Muscle layer of colon (tissue), 2 donors: Measurements from ENCODE around the gene MAN1C1.
A peak's percentile ranks its signal among the peaks of the same experiment; 100 is the strongest.

Experiments
- H3K27ac ChIP-seq: one replicate; pipeline ENCODE4 v1.7.0; 2013; ENCODE audit warnings: low read depth, mild to moderate bottlenecking, low read length, moderate library complexity
- H3K27me3 ChIP-seq, 2 donors: one replicate each; pipeline ENCODE4 v1.7.0; 2013; ENCODE audit warnings: low read length in 2 of 2, mild to moderate bottlenecking in 2 of 2; ENCODE audit not compliant: insufficient read depth in 2 of 2, control insufficient read depth in 1 of 2
- H3K36me3 ChIP-seq: one replicate; pipeline ENCODE4 v1.7.0; 2013; ENCODE audit warnings: mild to moderate bottlenecking, low read length; ENCODE audit not compliant: insufficient read depth
- H3K4me1 ChIP-seq: one replicate; pipeline ENCODE4 v1.7.0; 2013; ENCODE audit warnings: mild to moderate bottlenecking, low read length; ENCODE audit not compliant: insufficient read depth
- H3K4me3 ChIP-seq, 2 donors: one replicate each; pipeline ENCODE4 v1.7.0; 2013; ENCODE audit warnings: low read length in 2 of 2, low read depth in 1 of 2, mild to moderate bottlenecking in 1 of 2, moderate library complexity in 1 of 2
- H3K9ac ChIP-seq: one replicate; pipeline ENCODE4 v1.7.0; 2013; ENCODE audit warnings: low read length
- H3K9me3 ChIP-seq: one replicate; pipeline ENCODE4 v1.7.0; 2013; ENCODE audit warnings: mild to moderate bottlenecking, low read length
- donor health status: abdominal sarcoma.
- donor health status: Adenocarcinoma of cecum.

MAN1C1 gene

DNA sequence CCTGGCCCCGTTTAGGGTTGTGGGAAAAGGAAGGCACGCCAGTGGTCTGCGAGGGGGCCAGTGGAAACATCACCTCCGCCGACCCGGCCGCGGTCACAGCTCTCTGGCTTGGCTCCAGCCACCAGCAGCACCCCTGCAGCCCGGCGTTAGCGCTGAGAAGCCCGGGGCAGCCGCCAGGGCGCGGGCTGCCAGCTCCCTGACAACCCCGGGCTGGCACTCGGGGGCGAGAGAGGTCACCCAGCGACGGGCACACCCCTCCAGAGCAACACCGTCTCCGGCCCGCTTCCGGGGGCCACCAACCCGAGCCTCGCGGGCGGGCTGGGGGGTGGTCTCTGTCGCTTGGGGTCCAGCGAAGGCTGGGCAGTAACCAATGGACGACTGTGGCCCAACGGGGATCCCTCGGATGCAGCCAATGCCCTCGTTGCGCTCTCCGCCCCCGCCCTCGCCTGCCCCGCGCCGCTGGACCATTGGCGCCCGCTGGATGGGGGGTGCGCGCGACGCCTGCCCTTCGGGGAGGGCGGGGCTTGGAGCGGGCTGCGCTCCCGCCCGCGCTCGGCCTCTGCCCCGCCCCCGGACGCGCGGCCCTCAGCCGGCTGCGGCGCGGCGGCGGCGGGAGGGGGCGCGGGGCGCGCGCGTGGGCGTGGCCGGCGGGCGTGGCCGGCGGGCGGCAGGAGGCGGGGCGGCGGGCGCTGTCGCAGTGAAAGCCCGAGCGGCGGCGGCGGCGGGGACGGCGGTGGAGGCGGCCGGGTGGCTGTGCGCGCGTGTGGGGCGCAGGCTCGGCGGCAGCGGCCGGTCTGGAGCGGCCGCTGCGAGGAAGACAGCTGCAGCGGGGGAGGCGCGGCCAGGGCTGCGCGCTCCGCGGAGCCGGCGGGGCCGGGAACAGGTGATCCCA lies at the start of gene MAN1C1:
Gene MAN1C1, plus strand, starts transcription at position 697 of the 892 bp plus-strand sequence. CDS start 1,007 bp downstream, outside the sequence.
- Histone ChIP-seq H3K4me1 (peaks cover 41% of the 10 kb centered on the region), H3K9me3 (no peaks in the 10 kb centered on the region), H3K4me3 (peak within 1 kb of the TSS; percentile 64 to 98), H3K9ac (peak within 1 kb of the TSS; percentile 46), H3K27me3 (no peaks in the 10 kb centered on the region), H3K27ac (peak within 1 kb of the TSS; percentile 82), H3K36me3 (no peaks in the 10 kb centered on the region)

DNA sequence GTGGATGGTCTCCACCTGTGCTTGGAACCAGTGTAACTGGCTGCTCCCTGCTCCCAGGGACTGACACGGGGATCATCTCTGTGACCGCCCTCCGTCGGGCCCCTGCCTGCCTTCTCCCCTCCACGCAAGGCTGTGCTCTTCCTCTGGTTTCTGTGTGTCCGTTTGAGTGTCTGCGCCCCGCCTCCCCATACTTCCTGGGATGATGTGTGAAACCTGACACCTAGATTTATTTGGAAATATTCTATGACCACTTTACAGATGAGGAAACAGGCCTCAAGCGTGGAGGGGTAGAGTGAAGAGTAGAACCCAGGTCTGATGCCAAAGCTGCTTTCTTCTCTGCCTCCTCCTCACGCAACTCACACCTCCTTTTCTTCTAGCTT lies 48.9 kb upstream of the MAN1C1 start:
- Histone ChIP-seq H3K4me1 (peaks cover 38% of the 10 kb centered on the region), H3K36me3 (peaks cover 11% of the 10 kb centered on the region), H3K27me3 (peaks cover 0 to 7% of the 10 kb centered on the region in 2 donors), H3K4me3 (no peak overlapping the region), H3K9ac (no peak overlapping the region), H3K9me3 (no peaks in the 10 kb centered on the region), H3K27ac (peak overlapping the region; percentile 88)

DNA sequence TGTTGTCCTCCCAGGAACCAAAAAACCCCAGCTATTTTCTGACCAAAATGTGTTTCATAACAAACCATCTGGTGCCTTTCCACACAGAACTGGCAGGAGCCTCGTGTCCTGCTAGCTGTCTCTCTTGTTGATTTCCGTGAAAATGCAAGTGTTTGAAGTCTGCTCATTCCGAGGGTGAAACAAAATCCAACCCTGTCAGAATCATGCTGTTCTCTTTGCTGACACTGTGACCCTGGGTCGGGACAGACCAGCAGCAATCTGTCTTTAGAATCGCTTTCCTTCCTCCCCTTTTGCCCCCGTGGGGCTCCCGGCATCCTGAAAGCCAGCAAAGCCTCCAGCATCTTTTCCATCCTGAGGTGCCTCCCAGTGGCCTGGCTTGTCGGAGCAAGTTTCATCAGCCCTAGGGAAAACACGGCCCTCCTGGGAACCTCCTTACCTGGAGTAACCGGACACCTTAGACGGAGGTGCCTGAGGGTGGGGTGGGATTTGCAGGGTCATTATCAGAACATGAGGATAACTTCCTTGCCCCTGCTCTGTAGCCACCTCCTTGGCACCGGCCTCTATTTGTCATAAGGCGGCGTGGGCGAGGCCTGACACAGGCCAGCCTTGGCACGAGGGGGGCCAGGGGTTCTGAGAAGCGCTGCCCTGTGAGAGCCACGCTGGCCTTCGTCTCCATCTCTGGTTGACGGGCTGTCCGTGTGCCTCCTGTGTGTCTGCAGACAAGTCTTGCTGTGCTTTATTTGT lies 48.3 kb upstream of the MAN1C1 start:
- H3K9ac ChIP-seq, result no peak overlapping the region
- H3K27me3 ChIP-seq, result peaks cover 0 to 7% of the 10 kb centered on the region in 2 donors
- H3K4me1 ChIP-seq, result peaks cover 38% of the 10 kb centered on the region
- peaks cover 11% of the 10 kb centered on the region for H3K36me3 ChIP-seq
- no peaks in the 10 kb centered on the region for H3K9me3 ChIP-seq
- no peak overlapping the region for H3K4me3 ChIP-seq
- peak overlapping the region; percentile 88 for H3K27ac ChIP-seq

DNA sequence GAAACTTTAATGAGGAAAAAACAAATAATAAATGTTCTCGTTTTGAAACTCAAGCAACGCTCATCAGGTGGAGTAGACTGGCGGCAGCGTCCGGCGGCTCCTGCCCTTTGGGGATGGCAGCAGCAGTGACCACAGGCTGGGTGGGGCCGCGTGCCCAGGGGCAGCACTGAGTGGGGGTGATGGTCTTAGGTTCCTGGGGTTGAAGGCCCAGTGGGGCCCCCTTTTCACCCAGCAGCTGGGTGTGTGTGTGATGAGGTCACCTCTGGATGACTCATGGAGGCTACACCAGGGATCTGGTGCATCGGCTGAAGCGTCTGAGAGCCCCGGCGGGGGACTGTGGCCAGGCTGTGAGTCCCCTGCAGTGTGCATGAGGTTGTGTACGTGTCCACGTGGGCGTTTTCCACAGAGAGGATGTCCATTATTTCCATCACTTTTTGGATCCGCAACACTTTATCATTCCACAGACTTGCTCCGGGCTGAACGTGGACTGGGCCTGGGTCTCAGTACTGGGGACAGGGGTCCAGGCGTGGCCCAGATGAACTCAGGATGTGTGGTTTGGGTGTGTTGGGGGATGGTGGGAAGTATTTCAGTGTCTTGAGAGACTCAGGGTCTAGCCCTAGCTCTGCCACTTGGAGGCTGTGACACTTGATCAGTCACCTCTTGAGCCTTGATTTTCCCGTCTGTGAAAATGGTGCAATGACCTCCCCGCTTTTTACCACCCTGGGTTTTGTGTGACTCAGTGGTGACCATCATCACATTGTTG lies 47.6 kb upstream of the MAN1C1 start:
- H3K27me3 ChIP-seq, result peaks cover 0 to 10% of the 10 kb centered on the region in 2 donors
- peaks cover 38% of the 10 kb centered on the region for H3K4me1 ChIP-seq
- H3K4me3 ChIP-seq, result no peak overlapping the region
- no peaks in the 10 kb centered on the region for H3K9me3 ChIP-seq
- H3K27ac ChIP-seq, result peak overlapping the region; percentile 88
- H3K9ac ChIP-seq, result no peak overlapping the region
- peaks cover 5% of the 10 kb centered on the region for H3K36me3 ChIP-seq

- no peak overlapping the region for H3K27ac ChIP-seq
- no peaks in the 10 kb centered on the region for H3K36me3 ChIP-seq
- no peaks in the 10 kb centered on the region for H3K9me3 ChIP-seq
- peaks cover 38% of the 10 kb centered on the region for H3K4me1 ChIP-seq
- no peak overlapping the region for H3K4me3 ChIP-seq
- H3K9ac ChIP-seq, result no peak overlapping the region
- H3K27me3 ChIP-seq, result peaks cover 0 to 11% of the 10 kb centered on the region in 2 donors
These were observed 46.8 kb upstream of the MAN1C1 start for GRCh38 chr1:25569597-25570396.

DNA sequence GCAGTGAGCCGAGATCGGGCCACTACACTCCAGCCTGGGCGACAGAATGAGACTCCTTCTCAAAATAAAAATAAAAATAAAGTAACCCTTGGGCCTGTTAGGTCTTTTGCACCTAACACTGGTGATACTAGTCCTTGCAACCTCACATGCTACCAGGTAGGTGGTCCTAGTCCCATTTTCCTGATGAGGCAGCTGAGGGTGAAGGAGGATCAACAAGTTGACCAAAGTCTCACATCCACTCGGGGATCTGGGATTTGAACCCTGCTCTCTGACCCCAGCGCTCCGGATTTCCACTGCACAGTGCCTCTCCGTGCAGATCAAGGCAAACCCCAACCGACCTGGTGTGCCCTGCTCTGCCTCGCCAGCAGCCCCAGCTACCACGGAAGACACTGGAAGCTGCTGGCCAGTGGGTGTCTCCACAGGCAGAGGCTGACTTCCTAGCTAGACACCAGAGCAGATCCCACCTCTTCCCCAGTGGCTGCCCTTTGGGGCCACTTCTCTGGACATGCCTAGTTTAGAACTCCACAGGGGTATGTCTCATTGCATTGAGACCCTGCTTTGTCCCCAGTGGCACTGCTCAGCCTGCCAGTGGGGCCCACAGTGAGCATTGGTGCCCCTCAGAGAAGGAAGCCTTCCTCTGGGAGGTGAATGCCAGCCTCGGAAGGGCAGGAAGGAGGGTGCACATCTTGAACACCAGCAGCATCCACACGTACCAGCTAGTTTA lies 45.6 kb upstream of the MAN1C1 start:
- Histone ChIP-seq H3K4me1 (peaks cover 35% of the 10 kb centered on the region), H3K9me3 (no peaks in the 10 kb centered on the region), H3K36me3 (no peaks in the 10 kb centered on the region), H3K27me3 (peaks cover 0 to 11% of the 10 kb centered on the region in 2 donors), H3K4me3 (no peak overlapping the region), H3K9ac (no peak overlapping the region), H3K27ac (no peak overlapping the region)

DNA sequence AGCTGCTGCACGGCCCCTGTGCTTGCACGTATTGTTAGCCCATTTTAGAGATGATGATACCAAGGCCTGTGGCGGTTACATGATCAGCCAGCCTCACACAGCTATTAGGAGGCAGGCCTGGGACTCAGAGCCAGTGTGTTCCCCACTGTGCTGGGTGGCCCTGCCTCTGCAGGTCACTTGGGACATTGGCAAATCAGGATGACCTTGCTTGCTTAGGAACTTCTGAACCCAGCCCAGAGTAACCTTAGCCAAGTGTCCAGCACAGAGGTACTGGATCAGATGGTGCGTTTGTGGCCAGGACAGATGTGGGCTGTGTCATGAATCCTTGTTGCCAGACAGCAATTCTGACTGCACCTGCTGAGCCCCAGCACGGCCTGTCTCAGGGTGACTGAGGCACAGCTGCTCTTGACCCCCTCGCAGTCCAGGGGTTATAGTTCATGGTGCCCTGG lies 45.0 kb upstream of the MAN1C1 start:
- Histone ChIP-seq H3K9me3 (no peaks in the 10 kb centered on the region), H3K27ac (no peak overlapping the region), H3K36me3 (no peaks in the 10 kb centered on the region), H3K4me1 (peaks cover 29% of the 10 kb centered on the region), H3K4me3 (no peak overlapping the region), H3K27me3 (peaks cover 0 to 11% of the 10 kb centered on the region in 2 donors), H3K9ac (no peak overlapping the region)

GRCh38 chr1:25572107-25572506 lies 44.5 kb upstream of the MAN1C1 start:
- H3K9me3 ChIP-seq, result no peaks in the 10 kb centered on the region
- H3K4me1 ChIP-seq, result peaks cover 24% of the 10 kb centered on the region
- no peaks in the 10 kb centered on the region for H3K36me3 ChIP-seq
- peak overlapping the region in 1 of 2 donors; percentile 2 for H3K4me3 ChIP-seq
- peaks cover 0 to 11% of the 10 kb centered on the region in 2 donors for H3K27me3 ChIP-seq
- no peak overlapping the region for H3K27ac ChIP-seq
- no peak overlapping the region for H3K9ac ChIP-seq

- no peak overlapping the region for H3K27ac ChIP-seq
- no peaks in the 10 kb centered on the region for H3K36me3 ChIP-seq
These were observed 43.6 kb upstream of the MAN1C1 start for GRCh38 chr1:25572708-25573590.

More at GRCh38 chr1:25572708-25573590, 43.6 kb upstream of the MAN1C1 start:
- Histone ChIP-seq H3K4me3 (no peak overlapping the region), H3K4me1 (peaks cover 15% of the 10 kb centered on the region), H3K27me3 (peaks cover 0 to 11% of the 10 kb centered on the region in 2 donors), H3K9ac (no peak overlapping the region), H3K9me3 (no peaks in the 10 kb centered on the region)
